ENCODE results near the gene ADCY9.
"Not testable (repeated sequence)": the region's sequence is repeated elsewhere in the genome, so short reads cannot be mapped to it uniquely, and the experiment has no call there.

Gene ADCY9

GRCh38 chr16:4081521-4082021 is 34.7 kb downstream of the ADCY9 start:
- Mint-ChIP-seq H3K27me3 (no peaks in the 10 kb centered on the region), H3K36me3 (peaks cover 5 to 7% of the 10 kb centered on the region in 2 donors), H3K27ac (no peak overlapping the region), H3K9me3 (peaks cover 0 to 6% of the 10 kb centered on the region in 2 donors), H3K4me1 (peaks cover 1 to 12% of the 10 kb centered on the region in 2 donors), H3K4me3 (no peak overlapping the region)
- ATAC-seq (replicated peaks) (no peak), DNase-seq (no peak)

GRCh38 chr16:4081047-4081446 is 35.2 kb downstream of the ADCY9 start:
- Mint-ChIP-seq H3K4me3 (no peak overlapping the region), H3K27ac (no peak overlapping the region)
- no peak for ATAC-seq (replicated peaks)

GRCh38 chr16:4077174-4077649 is 39.0 kb downstream of the ADCY9 start:
- no peak for ATAC-seq (replicated peaks)
- DNase-seq: no peak
- Mint-ChIP-seq H3K4me1 (peaks cover 1 to 12% of the 10 kb centered on the region in 2 donors), H3K27ac (no peak overlapping the region), H3K9me3 (peaks cover 0 to 2% of the 10 kb centered on the region in 2 donors), H3K4me3 (no peak overlapping the region), H3K36me3 (peaks cover 1 to 3% of the 10 kb centered on the region in 2 donors), H3K27me3 (no peaks in the 10 kb centered on the region)

More at GRCh38 chr16:4081047-4081446, 35.2 kb downstream of the ADCY9 start:
- Mint-ChIP-seq H3K36me3 (peaks cover 5 to 7% of the 10 kb centered on the region in 2 donors), H3K9me3 (peaks cover 0 to 6% of the 10 kb centered on the region in 2 donors), H3K4me1 (peaks cover 1 to 12% of the 10 kb centered on the region in 2 donors), H3K27me3 (no peaks in the 10 kb centered on the region)
- DNase-seq: no peak

- peaks cover 0 to 3% of the 10 kb centered on the region in 2 donors for H3K36me3 Mint-ChIP-seq
- no peak for ATAC-seq (replicated peaks)
- peaks cover 0 to 2% of the 10 kb centered on the region in 2 donors for H3K9me3 Mint-ChIP-seq
- no peaks in the 10 kb centered on the region for H3K27me3 Mint-ChIP-seq
- H3K27ac Mint-ChIP-seq: no peak overlapping the region
- no peak overlapping the region for H3K4me3 Mint-ChIP-seq
- no peaks in the 10 kb centered on the region for H3K4me1 Mint-ChIP-seq
- DNase-seq: no peak
Observed at GRCh38 chr16:4075534-4075933, 40.7 kb downstream of the ADCY9 start.

- not testable (repeated sequence) for H3K4me3 Mint-ChIP-seq; DNase-seq; H3K27me3 Mint-ChIP-seq; H3K27ac Mint-ChIP-seq; ATAC-seq (replicated peaks); H3K9me3 Mint-ChIP-seq; H3K4me1 Mint-ChIP-seq; H3K36me3 Mint-ChIP-seq
Observed at GRCh38 chr16:4073150-4073549, 43.1 kb downstream of the ADCY9 start.

GRCh38 chr16:4071686-4072561 is 44.3 kb downstream of the ADCY9 start:
- Mint-ChIP-seq H3K36me3 (no peaks in the 10 kb centered on the region), H3K9me3 (no peaks in the 10 kb centered on the region), H3K4me3 (no peak overlapping the region), H3K27ac (no peak overlapping the region), H3K4me1 (no peaks in the 10 kb centered on the region), H3K27me3 (no peaks in the 10 kb centered on the region)
- DNase-seq (no peak), ATAC-seq (replicated peaks) (no peak)

GRCh38 chr16:4070936-4071335 is 45.3 kb downstream of the ADCY9 start:
- H3K36me3 Mint-ChIP-seq: no peaks in the 10 kb centered on the region
- ATAC-seq (replicated peaks) (no peak), DNase-seq (no peak)
- no peak overlapping the region for H3K4me3 Mint-ChIP-seq
- no peaks in the 10 kb centered on the region for H3K9me3 Mint-ChIP-seq
- H3K27ac Mint-ChIP-seq: no peak overlapping the region
- H3K27me3 Mint-ChIP-seq: no peaks in the 10 kb centered on the region
- no peaks in the 10 kb centered on the region for H3K4me1 Mint-ChIP-seq

GRCh38 chr16:4067262-4068001 is 48.8 kb downstream of the ADCY9 start:
- Mint-ChIP-seq H3K9me3 (peaks cover 3 to 8% of the 10 kb centered on the region in 2 donors), H3K27ac (no peak overlapping the region), H3K27me3 (no peaks in the 10 kb centered on the region), H3K36me3 (peaks cover 1 to 8% of the 10 kb centered on the region in 2 donors), H3K4me1 (peaks cover 4 to 6% of the 10 kb centered on the region in 2 donors), H3K4me3 (no peak overlapping the region)
- ATAC-seq (replicated peaks) (no peak), DNase-seq (no peak)

- Mint-ChIP-seq H3K27me3 (no peaks in the 10 kb centered on the region), H3K4me3 (peak overlapping the region; percentile 63 to 68), H3K36me3 (peaks cover 6 to 19% of the 10 kb centered on the region in 2 donors), H3K27ac (peak overlapping the region; percentile 65), H3K9me3 (peaks cover 14 to 19% of the 10 kb centered on the region in 2 donors), H3K4me1 (peaks cover 4 to 6% of the 10 kb centered on the region in 2 donors)
- ATAC-seq (replicated peaks): peak; percentile 39
- no peak for DNase-seq
Observed at GRCh38 chr16:4064950-4065352, 51.3 kb downstream of the ADCY9 start.

- DNase-seq: no peak
- H3K4me3 Mint-ChIP-seq: no peak overlapping the region
- peaks cover 4 to 6% of the 10 kb centered on the region in 2 donors for H3K4me1 Mint-ChIP-seq
- no peak overlapping the region for H3K27ac Mint-ChIP-seq
- H3K36me3 Mint-ChIP-seq: peaks cover 6 to 29% of the 10 kb centered on the region in 2 donors
- H3K27me3 Mint-ChIP-seq: no peaks in the 10 kb centered on the region
- H3K9me3 Mint-ChIP-seq: peaks cover 16 to 22% of the 10 kb centered on the region in 2 donors
- ATAC-seq (replicated peaks): no peak
Observed at GRCh38 chr16:4062212-4062802, 53.9 kb downstream of the ADCY9 start.

- Mint-ChIP-seq H3K36me3 (peaks cover 6 to 29% of the 10 kb centered on the region in 2 donors), H3K4me1 (peaks cover 4 to 6% of the 10 kb centered on the region in 2 donors), H3K27ac (no peak overlapping the region), H3K27me3 (no peaks in the 10 kb centered on the region), H3K9me3 (peaks cover 16 to 22% of the 10 kb centered on the region in 2 donors), H3K4me3 (no peak overlapping the region)
- DNase-seq (no peak), ATAC-seq (replicated peaks) (no peak)
Observed at GRCh38 chr16:4060823-4061222, 55.4 kb downstream of the ADCY9 start.

- Mint-ChIP-seq H3K4me3 (no peak overlapping the region), H3K36me3 (peaks cover 6 to 29% of the 10 kb centered on the region in 2 donors), H3K27ac (peak overlapping the region; percentile 44), H3K4me1 (peaks cover under 1 to 3% of the 10 kb centered on the region in 2 donors), H3K27me3 (no peaks in the 10 kb centered on the region), H3K9me3 (peaks cover 16 to 22% of the 10 kb centered on the region in 2 donors)
- ATAC-seq (replicated peaks) (no peak), DNase-seq (no peak)
Observed at GRCh38 chr16:4060009-4060408, 56.2 kb downstream of the ADCY9 start.

GRCh38 chr16:4058386-4058785 is 57.9 kb downstream of the ADCY9 start:
- ATAC-seq (replicated peaks): no peak
- H3K36me3 Mint-ChIP-seq: peaks cover 6 to 25% of the 10 kb centered on the region in 2 donors
- DNase-seq: no peak
- H3K9me3 Mint-ChIP-seq: peaks cover 13 to 18% of the 10 kb centered on the region in 2 donors
- no peak overlapping the region for H3K4me3 Mint-ChIP-seq
- H3K27ac Mint-ChIP-seq: no peak overlapping the region
- peaks cover 2 to 3% of the 10 kb centered on the region in 2 donors for H3K4me1 Mint-ChIP-seq
- H3K27me3 Mint-ChIP-seq: peaks cover 0 to 5% of the 10 kb centered on the region in 2 donors

- Mint-ChIP-seq H3K4me3 (no peak overlapping the region), H3K36me3 (peaks cover 5 to 21% of the 10 kb centered on the region in 2 donors), H3K27ac (no peak overlapping the region), H3K27me3 (peaks cover 0 to 5% of the 10 kb centered on the region in 2 donors), H3K9me3 (peaks cover 13% of the 10 kb centered on the region in 2 donors), H3K4me1 (peaks cover 7 to 11% of the 10 kb centered on the region in 2 donors)
- ATAC-seq (replicated peaks) (no peak), DNase-seq (no peak)
Observed at GRCh38 chr16:4057439-4057877, 58.8 kb downstream of the ADCY9 start.
